HCT116 (cell line): ENCODE data around the gene ARHGAP45. TPM values are rescaled to one million over a fixed set of nuclear protein-coding genes. Genes with fewer than 3 reads are reported as not detected.
A peak's percentile ranks its signal among the peaks of the same experiment; 100 is the strongest.

ENCODE experiments used
- ATAC-seq: fragments of 200-7000 bp; cut with Tn5 transposase; 2 replicates; pipeline ENCODE4 v1.9.1; 2020; ENCODE audit warnings: mild to moderate bottlenecking, moderate library complexity
- BruUV-seq: library from RNA; stranded (reverse); fragments of 400-500 nt; replicated peaks from 2 replicates; lab custom pipeline; 2021; lab: Mats Ljungman, UMichigan
- CTCF ChIA-PET: fragments of 300-600 bp; sonication (Branson Sonifier 250); formaldehyde crosslinking; loops from one replicate; lab custom pipeline; 2021; ENCODE audit warnings: antibody characterized with exemption; lab: Charles Lee
- POLR2A ChIA-PET: fragments of 300-600, 350-600 bp; sonication (Branson Sonifier 250); formaldehyde crosslinking; loops from one replicate; lab custom pipeline; 2021; ENCODE audit warnings: antibody characterized with exemption; lab: Charles Lee
- RAD21 ChIA-PET, 2 experiments: fragments of 300-600 bp; sonication (Branson Sonifier 250); formaldehyde crosslinking; loops; one replicate each; lab custom pipeline; 2023; ENCODE audit warnings: low total read pairs in 2 of 2; ENCODE audit not compliant: uncharacterized antibody in 2 of 2, unreplicated experiment in 2 of 2, low non-redundant PET in 1 of 2; lab: Charles Lee
- DNase-seq: peaks from one replicate; pipeline ENCODE4 v3.0.0-alpha.2; 2010; ENCODE audit warnings: low read depth, low spot score
- H2AFZ ChIP-seq: fragments of 200-600 bp; shearing (Covaris generic), sonication (generic); 2 replicates; pipeline ENCODE4 v1.6.1; 2017; ENCODE audit warnings: low read depth, mixed run types, mixed read lengths, antibody characterized with exemption, low read length; ENCODE audit not compliant: poor library complexity, severe bottlenecking
- H3K27ac ChIP-seq: 2 replicates; pipeline ENCODE4 v1.5.1; 2012; ENCODE audit warnings: low read depth, low read length
- H3K27me3 ChIP-seq: fragments of 200-600 bp; sonication (generic); 2 replicates; pipeline ENCODE4 v1.6.1; 2016; ENCODE audit warnings: mixed run types, low read length, mixed read lengths; ENCODE audit not compliant: insufficient read depth
- H3K36me3 ChIP-seq, 2 experiments: fragments of 200-500 bp in 1 of 2; fragments of 200-600 bp in 1 of 2; sonication (Bioruptor generic) in 1 of 2; sonication (generic) in 1 of 2; 2 replicates each; pipeline versions ENCODE4 v1.5.1 to v1.6.1; 2014 to 2016; ENCODE audit warnings: low read length in 2 of 2, inconsistent platforms in 1 of 2, mixed read lengths in 1 of 2, mixed run types in 1 of 2; ENCODE audit not compliant: insufficient read depth in 2 of 2, control insufficient read depth in 1 of 2
- H3K4me1 ChIP-seq, 2 experiments: fragments of 200-600 bp in 1 of 2; sonication (generic) in 1 of 2; 2 replicates each; pipeline versions ENCODE4 v1.5.1 to v1.6.1; 2012 to 2017; ENCODE audit warnings: low read length in 2 of 2, inconsistent platforms in 1 of 2, mild to moderate bottlenecking in 1 of 2, mixed read lengths in 1 of 2, mixed run types in 1 of 2, moderate library complexity in 1 of 2; ENCODE audit not compliant: insufficient read depth in 2 of 2, control insufficient read depth in 1 of 2
- H3K4me2 ChIP-seq: fragments of 200-600 bp; sonication (generic); 2 replicates; pipeline ENCODE4 v1.6.1; 2017; ENCODE audit warnings: mixed run types, low read length, mixed read lengths
- H3K4me3 ChIP-seq, 2 experiments: fragments of 200-600 bp in 1 of 2; sonication (generic) in 1 of 2; replicated peaks in 1 of 2; 2 replicates each; pipeline ENCODE4 v1.5.1; 2011 to 2016; ENCODE audit warnings: low read length in 2 of 2, control low read depth in 1 of 2, low read depth in 1 of 2, mild to moderate bottlenecking in 1 of 2, mixed read lengths in 1 of 2, mixed run types in 1 of 2
- H3K79me2 ChIP-seq: fragments of 200-600 bp; sonication (generic); 2 replicates; pipeline ENCODE4 v1.6.1; 2017; ENCODE audit warnings: mild to moderate bottlenecking, mixed run types, low read length, moderate library complexity, mixed read lengths; ENCODE audit not compliant: insufficient read depth
- H3K9ac ChIP-seq: fragments of 200-600 bp; sonication (generic); 2 replicates; pipeline ENCODE4 v1.6.1; 2016; ENCODE audit warnings: low read length, mixed read lengths
- H3K9me2 ChIP-seq: fragments of 200-600 bp; sonication (generic), shearing (Covaris generic); 2 replicates; pipeline ENCODE4 v1.6.1; 2017; ENCODE audit warnings: mixed run types, mild to moderate bottlenecking, moderate library complexity; ENCODE audit not compliant: insufficient read depth
- H3K9me3 ChIP-seq, 2 experiments: fragments of 200-500 bp in 1 of 2; fragments of 200-600 bp in 1 of 2; sonication (Bioruptor generic) in 1 of 2; sonication (generic) in 1 of 2; 2 replicates each; pipeline ENCODE4 v1.6.1; 2014 to 2017; ENCODE audit warnings: low read length in 2 of 2, mixed read lengths in 2 of 2, inconsistent platforms in 1 of 2, low read depth in 1 of 2, mild to moderate bottlenecking in 1 of 2, mixed run types in 1 of 2, moderate library complexity in 1 of 2; ENCODE audit not compliant: control insufficient read depth in 1 of 2, insufficient read depth in 1 of 2
- H4K20me1 ChIP-seq: fragments of 200-600 bp; sonication (generic), shearing (Covaris generic); 2 replicates; pipeline ENCODE4 v1.6.1; 2017; ENCODE audit warnings: mixed run types, mild to moderate bottlenecking, moderate library complexity; ENCODE audit not compliant: insufficient read depth
- ATF3 ChIP-seq: IDR thresholded peaks from 2 replicates; pipeline ENCODE4 v1.6.1; 2012
- EGR1 ChIP-seq: IDR thresholded peaks from 2 replicates; pipeline ENCODE4 v1.6.1; 2012; ENCODE audit warnings: low read depth
- EZH2 ChIP-seq: fragments of 200-600 bp; sonication (generic); IDR thresholded peaks from 2 replicates; pipeline ENCODE4 v1.6.1; 2017; ENCODE audit warnings: antibody characterized with exemption, mixed run types
- EZH2phosphoT487 ChIP-seq: fragments of 200-600 bp; IDR thresholded peaks from 2 replicates; pipeline ENCODE4 v1.6.1; 2018; ENCODE audit warnings: antibody characterized with exemption, borderline replicate concordance
- FOSL1 ChIP-seq: IDR thresholded peaks from 2 replicates; pipeline ENCODE4 v1.6.1; 2012; ENCODE audit warnings: low read depth
- JUND ChIP-seq: IDR thresholded peaks from 2 replicates; pipeline ENCODE4 v1.6.1; 2012
- POLR2A ChIP-seq: IDR thresholded peaks from 2 replicates; pipeline ENCODE4 v1.7.0; 2011; ENCODE audit warnings: borderline replicate concordance; ENCODE audit not compliant: insufficient read depth, insufficient read length; ENCODE audit errors: extremely low read depth
- POLR2AphosphoS5 ChIP-seq: IDR thresholded peaks from 2 replicates; pipeline ENCODE4 v1.6.1; 2011; ENCODE audit warnings: mild to moderate bottlenecking, low read depth, low read length, moderate library complexity
- RAD21 ChIP-seq: IDR thresholded peaks from 2 replicates; pipeline ENCODE4 v1.6.1; 2012; ENCODE audit warnings: low read depth, mild to moderate bottlenecking
- SP1 ChIP-seq: IDR thresholded peaks from 2 replicates; pipeline ENCODE4 v1.6.1; 2012; ENCODE audit warnings: low read depth
- YY1 ChIP-seq: IDR thresholded peaks from 2 replicates; pipeline ENCODE4 v1.6.1; 2011; ENCODE audit warnings: low read length, low read depth, moderate library complexity, mild to moderate bottlenecking; ENCODE audit not compliant: insufficient replicate concordance; ENCODE audit errors: extremely low read depth
- ZBTB33 ChIP-seq: IDR thresholded peaks from 2 replicates; pipeline ENCODE4 v1.6.1; 2011; ENCODE audit warnings: mild to moderate bottlenecking, low read length, moderate library complexity; ENCODE audit not compliant: insufficient replicate concordance; ENCODE audit errors: extremely low read depth
- ZFX ChIP-seq: fragments of 450-650 bp; IDR thresholded peaks from 2 replicates; pipeline ENCODE4 v1.6.1; 2017
- intact Hi-C: fragments of 100-400 bp; cut with micrococcal nuclease; formaldehyde crosslinking; loops from 2 replicates; pipeline ENCODE4 v1.10.0; 2022
- total RNA-seq: library from RNA; stranded (reverse); gene quantifications from one replicate; pipeline ENCODE4 v1.2.1, GENCODE V29; 2021; ENCODE audit not compliant: unreplicated experiment
- TF ChIP-seq, protein P1 (sequence below): IDR thresholded peaks from 2 replicates; pipeline ENCODE4 v1.6.1; 2012
- TF ChIP-seq, protein P2 (sequence below): IDR thresholded peaks from 2 replicates; pipeline ENCODE4 v1.6.1; 2012; ENCODE audit warnings: low read depth

The ARHGAP45 gene
- total RNA-seq, 1 experiment from 2014 or later = 30.4 TPM

GRCh38 chr19:1102407-1103131, 35.6 kb downstream of the ARHGAP45 start (continued):
- TF ChIP-seq JUND (peak; percentile 96), YY1 (no peak), ATF3 (no peak), POLR2A (no peak)

GRCh38 chr19:1103132-1103707, 36.3 kb downstream of the ARHGAP45 start:
- ATAC-seq (no peak), DNase-seq (no peak)
- Histone ChIP-seq H3K9ac (peak overlapping the region; percentile 76), H3K27me3 (no peaks in the 10 kb centered on the region), H3K4me1 (peaks cover 32 to 80% of the 10 kb centered on the region in 2 experiments), H3K27ac (peak overlapping the region; percentile 99), H3K9me3 (peaks cover 0 to 4% of the 10 kb centered on the region in 2 experiments; a peak in 1 of 4 replicates), H3K4me2 (peak overlapping the region; percentile 81), H3K79me2 (peaks cover 24% of the 10 kb centered on the region), H4K20me1 (no peaks in the 10 kb centered on the region), H2AFZ (no peak overlapping the region), H3K9me2 (no peaks in the 10 kb centered on the region), H3K4me3 (peak overlapping the region; percentile 59 to 88), H3K36me3 (peaks cover 4 to 17% of the 10 kb centered on the region in 2 experiments; a peak in 3 of 4 replicates)
- intact Hi-C loops = loop anchor here (5.0 kb wide), 4 partner anchors 41 to 139 kb away; partner anchors contain the start of genes ATP5F1D and CNN2
- ChIA-PET POLR2A (interaction anchor here (1.2 to 3.6 kb wide), 7 partner anchors 10 to 77 kb away, joined by 3 to 17 read pairs (median 4); no protein-coding TSS in a partner anchor), CTCF (interaction anchor here (0.7 to 2.3 kb wide), 3 partner anchors 10 to 39 kb away, joined by 3 to 12 read pairs (median 4); no protein-coding TSS in a partner anchor), RAD21 (no interaction called here)
- BruUV-seq = TSS peak; percentile 97
- TF ChIP-seq, protein P1, sequence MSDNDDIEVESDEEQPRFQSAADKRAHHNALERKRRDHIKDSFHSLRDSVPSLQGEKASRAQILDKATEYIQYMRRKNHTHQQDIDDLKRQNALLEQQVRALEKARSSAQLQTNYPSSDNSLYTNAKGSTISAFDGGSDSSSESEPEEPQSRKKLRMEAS = no peak
- TF ChIP-seq ZFX (no peak), ATF3 (no peak), EGR1 (no peak), EZH2 (no peak), RAD21 (no peak), SP1 (no peak), FOSL1 (no peak), EZH2phosphoT487 (no peak), ZBTB33 (no peak), POLR2AphosphoS5 (no peak), JUND (no peak)
- TF ChIP-seq, protein P2, sequence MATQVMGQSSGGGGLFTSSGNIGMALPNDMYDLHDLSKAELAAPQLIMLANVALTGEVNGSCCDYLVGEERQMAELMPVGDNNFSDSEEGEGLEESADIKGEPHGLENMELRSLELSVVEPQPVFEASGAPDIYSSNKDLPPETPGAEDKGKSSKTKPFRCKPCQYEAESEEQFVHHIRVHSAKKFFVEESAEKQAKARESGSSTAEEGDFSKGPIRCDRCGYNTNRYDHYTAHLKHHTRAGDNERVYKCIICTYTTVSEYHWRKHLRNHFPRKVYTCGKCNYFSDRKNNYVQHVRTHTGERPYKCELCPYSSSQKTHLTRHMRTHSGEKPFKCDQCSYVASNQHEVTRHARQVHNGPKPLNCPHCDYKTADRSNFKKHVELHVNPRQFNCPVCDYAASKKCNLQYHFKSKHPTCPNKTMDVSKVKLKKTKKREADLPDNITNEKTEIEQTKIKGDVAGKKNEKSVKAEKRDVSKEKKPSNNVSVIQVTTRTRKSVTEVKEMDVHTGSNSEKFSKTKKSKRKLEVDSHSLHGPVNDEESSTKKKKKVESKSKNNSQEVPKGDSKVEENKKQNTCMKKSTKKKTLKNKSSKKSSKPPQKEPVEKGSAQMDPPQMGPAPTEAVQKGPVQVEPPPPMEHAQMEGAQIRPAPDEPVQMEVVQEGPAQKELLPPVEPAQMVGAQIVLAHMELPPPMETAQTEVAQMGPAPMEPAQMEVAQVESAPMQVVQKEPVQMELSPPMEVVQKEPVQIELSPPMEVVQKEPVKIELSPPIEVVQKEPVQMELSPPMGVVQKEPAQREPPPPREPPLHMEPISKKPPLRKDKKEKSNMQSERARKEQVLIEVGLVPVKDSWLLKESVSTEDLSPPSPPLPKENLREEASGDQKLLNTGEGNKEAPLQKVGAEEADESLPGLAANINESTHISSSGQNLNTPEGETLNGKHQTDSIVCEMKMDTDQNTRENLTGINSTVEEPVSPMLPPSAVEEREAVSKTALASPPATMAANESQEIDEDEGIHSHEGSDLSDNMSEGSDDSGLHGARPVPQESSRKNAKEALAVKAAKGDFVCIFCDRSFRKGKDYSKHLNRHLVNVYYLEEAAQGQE = no peak
